Kidney epithelial cell (primary cell): ENCODE measurements around the gene ZMIZ1. TPM values are rescaled to one million over a fixed set of nuclear protein-coding genes. Genes with fewer than 3 reads are reported as not detected.

Experiments used
- DNase-seq: peaks from one replicate; pipeline ENCODE4 v3.0.0-alpha.2; 2010; ENCODE audit warnings: low read depth
- H3K27me3 ChIP-seq: 2 replicates; pipeline ENCODE4 v1.6.0; 2011; ENCODE audit warnings: low read length; ENCODE audit not compliant: control insufficient read depth, insufficient read depth
- H3K36me3 ChIP-seq: 2 replicates; pipeline ENCODE4 v1.5.1; 2011; ENCODE audit warnings: low read length; ENCODE audit not compliant: control insufficient read depth, insufficient read depth
- H3K4me3 ChIP-seq: 2 replicates; pipeline ENCODE4 v1.5.1; 2011; ENCODE audit warnings: low read depth, mild to moderate bottlenecking, control low read depth, low read length
- CTCF ChIP-seq: IDR thresholded peaks from 2 replicates; pipeline ENCODE4 v1.5.1; 2011; ENCODE audit warnings: mild to moderate bottlenecking, moderate library complexity, low read length, control low read depth, inconsistent platforms; ENCODE audit not compliant: insufficient read depth, poor library complexity, severe bottlenecking
- total RNA-seq: library from RNA; depleted of rRNA; stranded (reverse); fragments of >200 nt; gene quantifications from 2 replicates; pipeline ENCODE4 v1.2.3, GENCODE V29; 2015

ZMIZ1 gene
- total RNA-seq, 1 donor from 2014 or later, result 57.5 TPM

GRCh38 chr10:79349072-79349491 is 280.3 kb downstream of the ZMIZ1 start:
- no peak for DNase-seq
- Histone ChIP-seq H3K4me3 (no peak overlapping the region), H3K27me3 (no peaks in the 10 kb centered on the region), H3K36me3 (peaks cover 2% of the 10 kb centered on the region)
- TF ChIP-seq CTCF, result no peak

GRCh38 chr10:79349766-79350406 is 281.1 kb downstream of the ZMIZ1 start:
- Histone ChIP-seq H3K4me3 (no peak overlapping the region), H3K27me3 (no peaks in the 10 kb centered on the region), H3K36me3 (peaks cover 2% of the 10 kb centered on the region)
- no peak for DNase-seq
- TF ChIP-seq CTCF, result no peak

- DNase-seq, result no peak
- peaks cover 2% of the 10 kb centered on the region for H3K36me3 ChIP-seq
- no peaks in the 10 kb centered on the region for H3K27me3 ChIP-seq
- no peak overlapping the region for H3K4me3 ChIP-seq
- no peak for TF ChIP-seq CTCF
Measured at GRCh38 chr10:79350407-79351154, 281.8 kb downstream of the ZMIZ1 start.

DNA sequence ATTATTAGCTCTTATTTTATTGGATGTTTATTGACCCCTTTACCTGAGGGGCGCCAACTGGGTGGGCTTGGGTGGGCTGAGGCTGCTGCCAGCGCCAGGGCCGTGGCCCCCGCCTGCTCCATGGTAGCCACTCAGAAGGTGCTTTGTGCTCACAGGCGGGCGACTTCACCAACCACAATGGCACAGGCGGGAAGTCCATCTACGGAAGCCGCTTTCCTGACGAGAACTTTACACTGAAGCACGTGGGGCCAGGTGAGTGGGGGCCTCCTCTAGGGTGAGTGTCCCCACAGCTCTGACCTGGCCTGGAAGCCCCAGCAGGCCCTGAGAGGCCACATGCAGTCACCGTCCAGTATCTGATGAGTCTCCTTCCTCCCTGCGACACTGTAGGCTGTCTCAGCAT is 282.6 kb downstream of the ZMIZ1 start:
- Histone ChIP-seq H3K27me3 (no peaks in the 10 kb centered on the region), H3K36me3 (peaks cover 2% of the 10 kb centered on the region), H3K4me3 (no peak overlapping the region)
- no peak for DNase-seq
- TF ChIP-seq CTCF, result no peak

DNA sequence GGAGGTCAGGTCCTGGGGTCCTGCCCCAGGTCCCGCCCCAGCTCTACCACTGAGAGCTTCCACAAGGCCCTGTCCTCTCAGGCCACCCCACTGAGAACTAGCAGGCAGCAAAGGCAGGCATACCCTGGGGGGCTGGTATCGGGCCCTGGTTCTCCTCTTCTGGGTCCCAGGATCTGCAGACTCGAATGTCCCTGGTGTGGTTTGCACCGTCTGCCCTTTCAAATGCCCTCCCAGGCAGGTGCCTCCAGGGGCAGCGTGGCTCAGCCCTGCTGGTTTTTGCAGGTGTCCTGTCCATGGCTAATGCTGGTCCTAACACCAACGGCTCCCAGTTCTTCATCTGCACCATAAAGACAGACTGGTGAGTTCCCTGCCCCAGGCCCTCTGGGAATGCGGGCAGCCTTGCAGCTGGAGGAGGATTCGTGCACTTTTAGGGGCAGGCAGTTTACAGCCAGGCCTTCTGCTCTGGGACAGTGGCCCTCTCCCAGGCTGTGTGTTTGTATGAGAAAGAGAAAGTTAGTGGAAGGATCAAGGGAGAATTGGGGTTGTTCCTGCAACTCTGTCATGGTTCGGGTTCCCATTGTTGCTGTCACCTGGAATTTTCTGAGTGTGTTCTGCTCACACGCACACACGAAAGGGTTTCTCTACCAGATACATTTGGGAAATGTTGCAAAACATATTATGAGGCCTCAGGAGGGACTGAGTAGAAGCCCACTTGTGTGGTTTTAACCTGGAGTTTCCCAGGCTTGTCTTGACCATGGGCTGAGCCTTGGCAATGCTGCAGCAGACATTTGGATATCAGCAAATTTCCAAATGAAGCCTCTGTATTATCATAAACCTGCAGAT is 283.5 kb downstream of the ZMIZ1 start:
- TF ChIP-seq CTCF, result no peak
- H3K27me3 ChIP-seq, result no peaks in the 10 kb centered on the region
- no peak overlapping the region for H3K4me3 ChIP-seq
- DNase-seq, result no peak
- peaks cover 2% of the 10 kb centered on the region for H3K36me3 ChIP-seq
